MCF 10A (cell line): ENCODE results near the gene IPPK. TPM values are rescaled to one million over a fixed set of nuclear protein-coding genes. Genes with fewer than 3 reads are reported as not detected.

Experiments used
- BruUV-seq: library from RNA; stranded (reverse); fragments of 400-500 nt; replicated peaks from 2 replicates; lab custom pipeline; 2021; lab: Mats Ljungman, UMichigan
- CTCF ChIA-PET: fragments of 300-600 bp; sonication (Branson Sonifier 250); formaldehyde crosslinking; extraction: SDS; loops from one replicate; lab custom pipeline; 2021; ENCODE audit warnings: antibody characterized with exemption, inconsistent platforms; lab: Yijun Ruan, JAX
- POLR2A ChIA-PET: fragments of 300-600, 350-650 bp; sonication (Branson Sonifier 250); formaldehyde crosslinking; extraction: SDS; loops from one replicate; lab custom pipeline; 2020; ENCODE audit warnings: antibody characterized with exemption, inconsistent platforms; lab: Yijun Ruan, JAX
- DNase-seq: peaks from one replicate; pipeline ENCODE4 v3.0.0-alpha.2; 2018; ENCODE audit not compliant: unreplicated experiment
- H3K27ac Mint-ChIP-seq: one replicate; pipeline ENCODE4 v1.8.0; 2022; ENCODE audit warnings: mild to moderate bottlenecking, low read depth, mixed read lengths; ENCODE audit not compliant: unreplicated experiment
- H3K27me3 Mint-ChIP-seq: one replicate; pipeline ENCODE4 v1.8.0; 2022; ENCODE audit warnings: mixed read lengths; ENCODE audit not compliant: insufficient read depth, unreplicated experiment
- H3K36me3 Mint-ChIP-seq: one replicate; pipeline ENCODE4 v1.8.0; 2022; ENCODE audit warnings: mild to moderate bottlenecking, moderate library complexity, mixed read lengths; ENCODE audit not compliant: insufficient read depth, unreplicated experiment
- H3K4me1 Mint-ChIP-seq: one replicate; pipeline ENCODE4 v1.8.0; 2022; ENCODE audit warnings: mixed read lengths; ENCODE audit not compliant: insufficient read depth, unreplicated experiment
- H3K4me3 Mint-ChIP-seq: one replicate; pipeline ENCODE4 v1.8.0; 2022; ENCODE audit warnings: mild to moderate bottlenecking, moderate library complexity, mixed read lengths; ENCODE audit not compliant: unreplicated experiment
- H3K9me3 Mint-ChIP-seq: one replicate; pipeline ENCODE4 v1.8.0; 2022; ENCODE audit warnings: mixed read lengths; ENCODE audit not compliant: unreplicated experiment
- intact Hi-C: fragments of 100-400 bp; cut with micrococcal nuclease; formaldehyde crosslinking; loops from 2 replicates; pipeline ENCODE4 v1.14.1; 2022
- total RNA-seq: library from RNA; stranded (reverse); gene quantifications from 2 replicates; pipeline ENCODE4 v1.2.3, GENCODE V29; 2022
- TF ChIP-seq, protein P1 (sequence below): fragments of 200-600 bp; IDR thresholded peaks from one replicate; pipeline ENCODE4 v1.8.0; 2022; ENCODE audit warnings: antibody characterized with exemption, mild to moderate bottlenecking; ENCODE audit not compliant: unreplicated experiment

IPPK gene
- total RNA-seq, 1 experiment from 2014 or later = 16.6 TPM

DNA sequence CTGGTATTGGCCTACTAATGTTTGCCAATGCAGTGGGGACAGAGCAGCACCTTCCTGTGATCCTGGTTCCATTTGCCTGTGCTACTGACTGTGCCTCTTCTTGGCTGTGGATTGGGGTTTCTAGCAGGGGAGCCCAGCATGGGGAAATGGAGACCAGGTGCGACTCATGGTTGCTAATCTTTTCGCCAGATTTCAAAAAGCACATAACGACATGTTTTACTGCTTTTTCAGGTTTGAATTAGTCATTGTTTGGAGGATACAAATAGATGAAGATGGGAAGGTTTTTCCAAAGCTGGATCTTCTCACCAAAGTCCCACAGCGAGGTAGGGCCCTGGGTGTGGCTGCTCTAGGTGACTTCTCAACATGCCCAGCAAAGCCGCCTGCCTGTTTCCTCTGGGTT, 57.6 kb downstream of the IPPK start:
- no peak for DNase-seq
- Mint-ChIP-seq H3K36me3 (peaks cover 52% of the 10 kb centered on the region), H3K9me3 (no peaks in the 10 kb centered on the region), H3K27ac (peak overlapping the region; percentile 67), H3K27me3 (no peaks in the 10 kb centered on the region), H3K4me3 (no peak overlapping the region), H3K4me1 (peaks cover 8% of the 10 kb centered on the region)
- intact Hi-C loops = no loop called here
- no TSS peak for BruUV-seq
- TF ChIP-seq, protein P1, sequence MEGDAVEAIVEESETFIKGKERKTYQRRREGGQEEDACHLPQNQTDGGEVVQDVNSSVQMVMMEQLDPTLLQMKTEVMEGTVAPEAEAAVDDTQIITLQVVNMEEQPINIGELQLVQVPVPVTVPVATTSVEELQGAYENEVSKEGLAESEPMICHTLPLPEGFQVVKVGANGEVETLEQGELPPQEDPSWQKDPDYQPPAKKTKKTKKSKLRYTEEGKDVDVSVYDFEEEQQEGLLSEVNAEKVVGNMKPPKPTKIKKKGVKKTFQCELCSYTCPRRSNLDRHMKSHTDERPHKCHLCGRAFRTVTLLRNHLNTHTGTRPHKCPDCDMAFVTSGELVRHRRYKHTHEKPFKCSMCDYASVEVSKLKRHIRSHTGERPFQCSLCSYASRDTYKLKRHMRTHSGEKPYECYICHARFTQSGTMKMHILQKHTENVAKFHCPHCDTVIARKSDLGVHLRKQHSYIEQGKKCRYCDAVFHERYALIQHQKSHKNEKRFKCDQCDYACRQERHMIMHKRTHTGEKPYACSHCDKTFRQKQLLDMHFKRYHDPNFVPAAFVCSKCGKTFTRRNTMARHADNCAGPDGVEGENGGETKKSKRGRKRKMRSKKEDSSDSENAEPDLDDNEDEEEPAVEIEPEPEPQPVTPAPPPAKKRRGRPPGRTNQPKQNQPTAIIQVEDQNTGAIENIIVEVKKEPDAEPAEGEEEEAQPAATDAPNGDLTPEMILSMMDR = no peak
- POLR2A ChIA-PET = interaction anchor here (1.8 kb wide), 1 partner anchor 8 kb away, joined by 5 read pairs; no protein-coding TSS in a partner anchor
- CTCF ChIA-PET = no interaction called here

DNA sequence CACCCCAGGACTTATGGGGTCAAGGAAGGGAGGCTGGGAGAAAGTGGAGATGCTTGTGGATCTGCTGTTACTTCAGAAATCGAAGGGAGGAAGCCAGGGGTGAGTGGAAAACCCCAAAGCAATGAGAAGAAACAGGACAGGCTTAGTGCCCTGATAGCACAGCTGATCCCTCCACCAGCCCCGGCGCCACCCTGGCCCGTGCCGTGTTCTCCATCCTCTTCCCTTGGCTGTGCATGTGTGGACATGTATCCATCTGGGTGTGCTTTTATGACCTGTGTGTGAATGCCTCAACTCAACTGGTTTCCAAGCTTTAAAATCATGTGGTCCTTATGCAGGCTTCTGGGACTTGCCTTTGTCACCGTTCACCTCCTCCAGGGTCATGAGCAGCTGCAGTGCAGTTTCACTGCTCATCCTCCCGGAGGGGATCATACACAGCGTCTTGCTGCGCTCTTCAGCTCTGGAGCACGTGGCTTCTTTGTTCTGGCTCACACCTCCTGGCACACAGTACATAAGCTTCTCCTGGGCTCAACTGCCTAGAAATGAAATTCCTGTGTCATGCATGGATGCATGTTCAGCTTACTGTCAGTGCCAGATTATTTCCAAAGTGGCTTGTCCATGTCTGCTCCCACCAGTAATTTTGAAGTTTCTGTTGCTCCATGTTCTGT, 58.2 kb downstream of the IPPK start:
- CTCF ChIA-PET = no interaction called here
- no peak for DNase-seq
- peak overlapping the region; percentile 67 for H3K27ac Mint-ChIP-seq

DNA sequence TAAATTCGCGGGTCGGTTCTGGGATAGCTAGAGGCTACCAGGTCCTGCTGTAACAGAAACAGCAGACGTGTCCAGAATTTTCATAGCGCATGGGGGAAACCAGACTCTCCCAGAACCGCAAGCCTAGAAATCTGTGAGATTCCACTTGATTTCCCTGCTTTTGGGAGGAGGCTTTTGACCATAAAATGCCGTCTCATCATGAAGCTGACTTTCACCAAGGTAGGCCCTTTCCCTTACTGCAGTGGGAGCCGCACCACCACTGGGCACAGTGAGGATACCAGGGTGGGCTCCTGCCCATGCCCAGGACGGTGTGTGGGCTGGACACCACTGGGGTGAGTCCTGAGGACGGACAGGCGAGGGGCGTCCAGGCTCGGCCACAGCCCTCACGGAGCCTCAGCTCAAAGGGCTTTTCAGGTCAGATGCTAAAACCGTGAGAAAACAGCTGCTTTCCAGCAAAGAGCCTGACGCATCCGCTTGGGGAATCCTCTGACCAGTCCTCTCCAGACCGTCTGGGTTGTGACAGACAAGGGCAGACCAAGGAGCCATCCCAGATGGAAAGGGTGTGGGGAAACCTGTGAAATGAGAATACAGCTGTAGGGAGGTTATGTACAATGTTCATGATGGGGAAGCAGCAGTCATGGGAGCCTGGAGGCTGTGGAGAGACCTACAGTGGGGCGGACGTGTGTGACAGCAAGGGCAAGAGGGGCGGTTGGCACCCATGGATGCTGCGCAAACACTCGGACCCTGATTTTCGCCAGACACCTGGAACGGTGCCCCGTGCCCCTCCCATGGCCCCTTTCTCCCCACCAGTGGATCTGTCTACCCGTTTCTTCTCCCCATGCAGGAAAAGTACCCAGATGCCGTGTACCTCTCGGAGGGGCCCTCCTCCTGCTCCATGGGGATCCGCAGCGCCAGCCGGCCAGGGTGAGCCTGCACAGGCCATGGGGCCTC, 59.2 kb downstream of the IPPK start:
- Mint-ChIP-seq H3K36me3 (peaks cover 38% of the 10 kb centered on the region), H3K4me3 (no peak overlapping the region), H3K27ac (no peak overlapping the region), H3K4me1 (peaks cover 8% of the 10 kb centered on the region), H3K9me3 (no peaks in the 10 kb centered on the region), H3K27me3 (no peaks in the 10 kb centered on the region)
- POLR2A ChIA-PET = interaction anchor here (1.8 to 2.3 kb wide), 2 partner anchors 10 to 11 kb away, joined by 5 to 9 read pairs; no protein-coding TSS in a partner anchor
- intact Hi-C loops = no loop called here
- no peak for DNase-seq
- TF ChIP-seq, protein P1 = no peak
- CTCF ChIA-PET = no interaction called here
- BruUV-seq = no TSS peak

More for the DNA sequence above, 58.2 kb downstream of the IPPK start:
- Mint-ChIP-seq H3K27me3 (no peaks in the 10 kb centered on the region), H3K4me1 (peaks cover 8% of the 10 kb centered on the region), H3K9me3 (no peaks in the 10 kb centered on the region), H3K36me3 (peaks cover 48% of the 10 kb centered on the region), H3K4me3 (no peak overlapping the region)
- TF ChIP-seq, protein P1 = no peak
- POLR2A ChIA-PET = interaction anchor here (1.8 kb wide), 1 partner anchor 9 kb away, joined by 5 read pairs; no protein-coding TSS in a partner anchor
- BruUV-seq = no TSS peak
- intact Hi-C loops = no loop called here
